NCI-H446 (cell line): ENCODE measurements around the gene CDC42EP4.

Experiments
- DNase-seq, 2 experiments: peaks; one replicate each; lab custom pipeline; 2025; lab: John Stamatoyannopoulos, UW

The CDC42EP4 gene

GRCh38 chr17:73250851-73251640 lies 60.8 kb downstream of the CDC42EP4 start:
- no peak for DNase-seq

- DNase-seq = no peak
Observed at GRCh38 chr17:73249700-73250099, 62.1 kb downstream of the CDC42EP4 start.

GRCh38 chr17:73248532-73248931 lies 63.3 kb downstream of the CDC42EP4 start:
- DNase-seq = no peak

- no peak for DNase-seq
Observed at GRCh38 chr17:73247726-73248125, 64.1 kb downstream of the CDC42EP4 start.

- DNase-seq = no peak
Observed at GRCh38 chr17:73240561-73240960, 71.2 kb downstream of the CDC42EP4 start.

- no peak for DNase-seq
Observed at GRCh38 chr17:73237714-73238113, 74.1 kb downstream of the CDC42EP4 start.

- DNase-seq = no peak
Observed at GRCh38 chr17:73234736-73235135, 77.1 kb downstream of the CDC42EP4 start.
